Dedifferentiated amniotic fluid mesenchymal stem cell (primary cell): Measurements from ENCODE around the gene CCNC.
A peak's percentile ranks its signal among the peaks of the same experiment; 100 is the strongest.
"Not testable (repeated sequence)": the region's sequence is repeated elsewhere in the genome, so short reads cannot be mapped to it uniquely, and the experiment has no call there.

Experiments used
- DNase-seq: peaks from one replicate; pipeline ENCODE4 v3.0.0-alpha.2; 2016; ENCODE audit errors: extremely low spot score

The CCNC gene

GRCh38 chr6:99603421-99604165 lies 35.1 kb upstream of the CCNC start:
- DNase-seq: no peak

- no peak for DNase-seq
Observed at GRCh38 chr6:99602520-99603420, 34.3 kb upstream of the CCNC start.

DNA sequence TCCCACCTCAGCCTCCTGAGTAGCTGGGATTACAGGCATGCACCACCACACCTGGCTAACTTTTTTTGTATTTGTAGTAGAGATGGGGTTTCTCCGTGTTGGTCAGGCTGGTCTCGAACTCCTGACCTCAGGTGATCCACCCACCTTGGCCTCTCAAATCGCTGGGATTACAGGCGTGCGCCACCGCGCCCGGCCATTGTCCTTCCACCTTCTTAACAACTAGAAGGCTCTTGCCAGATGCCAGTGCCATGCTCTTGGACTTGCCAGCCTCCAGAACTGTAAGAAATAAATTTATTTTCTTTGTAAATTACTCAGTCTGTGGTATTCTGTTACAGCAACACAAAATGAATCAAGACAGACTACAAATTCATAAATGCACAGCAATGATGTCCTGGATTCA lies 26.2 kb upstream of the CCNC start:
- DNase-seq: not testable (repeated sequence)

GRCh38 chr6:99592900-99593299 lies 24.4 kb upstream of the CCNC start:
- DNase-seq: no peak

DNA sequence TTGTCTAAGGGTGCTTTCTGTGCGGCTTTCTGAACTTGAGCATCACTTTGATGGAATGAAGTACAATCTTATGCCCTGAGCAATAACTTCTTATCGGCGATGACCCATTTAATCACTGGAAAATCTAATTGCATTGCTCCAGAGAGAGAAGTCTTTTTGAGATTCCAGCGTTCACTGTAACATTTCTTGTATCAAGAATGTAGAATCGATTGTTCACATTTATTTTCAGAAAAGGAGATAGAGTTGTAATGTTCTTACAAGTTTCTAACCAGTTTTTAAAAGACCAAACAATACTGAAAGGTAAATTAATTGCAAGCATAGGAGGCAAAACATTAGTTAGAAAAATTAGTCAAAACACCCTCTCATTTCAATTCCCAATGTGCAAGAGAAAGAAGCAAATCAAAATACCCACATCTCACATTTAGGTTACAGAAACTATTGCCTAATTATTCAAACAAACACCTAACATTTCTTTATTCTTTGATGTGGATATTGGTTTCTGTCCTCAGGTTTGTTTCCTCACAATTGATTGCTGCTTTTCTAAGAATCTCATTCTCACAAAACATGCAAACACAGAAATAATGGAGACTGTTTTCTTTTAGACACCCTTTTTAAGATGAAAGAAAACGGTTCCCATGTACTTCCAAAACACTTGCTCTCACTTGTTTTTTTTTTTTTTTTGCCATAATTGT lies 23.4 kb upstream of the CCNC start:
- no peak for DNase-seq

DNA sequence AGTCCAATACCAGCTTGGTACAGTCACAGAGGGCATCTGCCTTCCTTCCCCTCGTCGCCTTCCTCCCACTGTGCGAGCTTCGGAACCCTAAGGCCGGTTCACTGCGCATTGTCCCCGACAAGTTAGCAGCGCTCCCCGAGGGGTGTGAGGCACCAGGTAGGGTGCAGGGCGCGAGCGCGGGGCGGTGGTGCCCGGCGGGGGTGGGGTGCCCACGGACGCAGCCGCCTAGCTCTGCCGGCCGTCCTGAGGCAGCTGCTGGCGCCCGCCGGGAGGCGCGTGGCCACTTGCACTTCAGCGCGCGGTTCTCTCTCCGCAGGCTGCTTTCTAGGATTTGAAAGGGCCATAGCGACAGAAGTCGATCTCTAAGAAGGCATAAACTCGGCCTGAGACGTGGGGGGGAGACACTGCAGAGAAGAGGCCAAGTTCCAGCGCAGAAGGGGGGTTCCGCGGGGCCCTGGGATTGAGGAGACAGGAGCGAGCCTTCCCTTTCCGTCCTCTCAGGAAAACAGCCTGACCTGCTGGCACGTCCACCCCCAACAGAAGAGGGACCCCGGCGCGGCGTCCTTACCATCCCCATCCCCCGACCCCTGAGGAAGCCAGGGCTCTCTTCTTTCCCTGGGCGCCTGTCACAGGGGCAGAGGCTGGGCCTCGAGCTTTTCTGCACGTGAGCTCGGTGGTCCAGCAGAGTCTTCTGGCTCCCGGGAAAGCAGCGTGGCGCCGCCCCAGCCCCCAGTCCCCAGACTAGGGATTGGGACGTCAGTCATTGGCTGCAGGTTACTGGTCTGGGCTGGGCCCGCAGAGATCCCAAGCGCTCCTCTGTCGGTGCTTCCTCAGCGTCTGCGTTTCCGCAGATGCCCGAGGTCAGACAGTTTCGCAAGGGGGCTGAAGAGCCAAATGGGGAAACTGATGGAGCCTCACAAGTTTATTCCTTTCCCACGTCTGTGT lies 22.5 kb upstream of the CCNC start:
- DNase-seq: no peak

DNA sequence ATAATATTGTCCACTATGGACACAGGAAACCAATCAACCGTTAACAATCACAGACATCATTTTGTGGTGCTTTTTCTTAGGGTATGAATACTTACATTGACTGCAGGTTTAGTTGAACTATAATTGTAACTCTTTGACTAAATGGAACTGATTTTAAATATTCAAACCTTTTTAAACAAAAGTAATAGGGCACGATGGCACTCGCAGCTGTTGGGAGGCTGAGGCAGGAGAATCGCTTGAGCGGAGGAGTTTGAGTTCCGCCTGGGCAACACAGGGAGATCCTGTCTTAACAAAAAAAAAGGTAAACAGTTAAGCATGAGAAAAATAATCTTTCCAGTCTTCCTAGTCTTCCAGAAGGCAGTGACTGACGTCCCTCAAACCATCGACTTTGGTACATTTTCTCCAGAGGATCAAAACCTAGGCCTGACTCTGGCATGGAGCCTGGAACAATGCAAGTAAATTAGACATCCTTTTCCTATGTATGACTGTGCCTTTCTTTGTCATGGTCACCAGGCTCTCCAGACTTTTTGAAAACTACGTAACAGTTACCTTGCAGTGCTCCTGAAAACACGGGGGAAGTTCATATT lies 21.5 kb upstream of the CCNC start:
- DNase-seq: no peak

- DNase-seq: no peak
Observed at GRCh38 chr6:99589290-99589672, 20.8 kb upstream of the CCNC start.

- DNase-seq: peak; percentile 33
Observed at GRCh38 chr6:99588618-99589289, 20.3 kb upstream of the CCNC start.

DNA sequence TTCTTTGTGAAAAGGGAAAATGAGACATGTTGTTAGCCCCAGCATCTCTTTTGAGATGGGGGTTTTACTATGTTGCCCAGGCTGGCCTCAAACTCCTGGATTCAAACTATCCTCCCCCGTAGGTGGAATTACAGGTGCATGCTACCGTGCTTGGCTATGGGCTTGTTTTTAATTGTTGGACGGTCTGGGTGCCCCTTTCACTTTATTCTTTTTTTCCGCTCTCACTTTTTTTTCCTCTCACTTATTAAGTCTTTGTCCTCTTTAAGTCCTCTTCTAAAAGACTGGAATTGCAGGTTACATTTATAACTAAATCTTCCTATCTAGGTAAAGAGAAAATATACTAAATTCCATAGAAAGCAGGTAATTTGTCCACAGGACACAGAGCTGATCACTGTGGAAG lies 19.3 kb upstream of the CCNC start:
- no peak for DNase-seq

DNA sequence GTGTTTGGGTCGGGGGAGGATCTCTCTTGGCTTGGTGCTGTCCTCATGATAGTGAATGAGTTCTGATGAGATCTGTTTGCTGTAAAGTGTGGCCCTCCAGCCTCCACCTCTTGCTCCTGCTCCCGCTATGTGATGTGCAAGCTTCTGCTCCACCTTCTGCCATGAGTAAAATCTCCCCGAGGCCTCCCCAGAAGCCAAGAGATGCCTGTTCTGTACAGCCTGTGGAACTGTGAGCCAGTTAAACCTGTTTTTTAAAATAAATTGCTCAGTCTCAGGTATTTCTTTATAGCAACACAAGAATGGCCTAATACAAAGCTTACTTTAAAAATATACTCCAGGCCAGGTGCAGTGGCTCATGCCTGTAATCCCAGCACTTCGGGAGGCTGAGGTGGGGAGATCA lies 11.3 kb upstream of the CCNC start:
- no peak for DNase-seq

GRCh38 chr6:99575544-99576227 lies 7.2 kb upstream of the CCNC start:
- no peak for DNase-seq

DNA sequence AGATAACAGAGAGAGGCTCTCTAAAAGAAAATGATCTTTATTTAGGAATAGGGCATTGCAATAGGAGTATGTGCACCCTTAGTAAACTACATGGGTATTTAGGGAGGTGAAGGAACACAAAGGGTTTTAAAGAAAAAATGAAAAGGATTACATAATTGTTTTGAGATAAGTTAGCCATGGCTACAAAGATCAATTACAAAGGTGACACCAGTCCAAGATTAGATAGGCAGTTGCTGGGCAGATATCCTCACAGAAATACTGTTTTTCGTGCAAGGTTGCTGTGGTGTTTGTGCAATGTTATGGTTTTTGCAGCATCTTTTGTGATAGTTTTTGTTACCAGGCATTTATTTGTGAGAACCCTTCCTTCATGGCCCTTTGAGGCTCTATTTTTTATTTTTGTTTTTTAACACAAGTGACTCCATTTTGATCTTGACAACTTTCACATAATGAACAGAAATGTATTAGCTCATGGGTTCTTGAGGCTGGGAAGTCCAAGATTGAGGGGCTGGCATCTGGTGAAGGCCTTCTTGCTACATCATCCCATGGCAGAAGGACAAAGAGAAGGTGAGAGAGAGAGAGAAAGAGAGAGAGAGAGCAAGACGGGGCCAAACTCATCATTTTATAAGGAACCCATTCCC lies 5.6 kb upstream of the CCNC start:
- DNase-seq: no peak

DNA sequence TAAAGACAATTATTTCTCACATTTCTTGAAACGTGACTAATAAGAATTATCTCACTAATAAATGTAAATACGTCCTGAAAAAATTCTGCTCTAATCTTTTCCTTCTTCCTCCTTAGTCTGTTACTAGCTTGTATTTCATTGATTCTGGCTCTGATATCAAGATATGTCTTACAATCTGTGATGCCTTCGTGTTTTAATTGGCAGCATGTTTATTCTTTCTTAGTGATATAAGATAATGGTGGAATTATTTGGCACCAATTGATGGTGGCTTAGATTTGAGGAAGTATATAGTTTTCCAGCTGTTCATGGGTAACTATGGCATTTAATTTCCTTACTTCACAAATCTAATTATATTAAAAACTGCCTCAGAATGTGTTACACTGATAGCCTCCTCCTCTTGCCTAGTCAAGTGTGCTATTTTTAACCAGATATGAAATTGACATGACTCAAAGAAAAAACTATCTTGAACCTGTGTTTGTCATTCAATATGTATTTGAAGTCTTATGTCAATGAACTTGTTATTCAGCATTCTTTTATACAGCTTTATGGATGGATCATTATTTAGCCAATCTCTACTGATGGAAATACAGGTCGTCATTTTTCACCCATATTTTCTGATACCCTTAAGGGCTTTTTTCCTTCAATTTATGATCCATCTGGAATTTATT lies 5.3 kb downstream of the CCNC start:
- no peak for DNase-seq

- no peak for DNase-seq
Observed at GRCh38 chr6:99560668-99561067, 7.8 kb downstream of the CCNC start.

DNA sequence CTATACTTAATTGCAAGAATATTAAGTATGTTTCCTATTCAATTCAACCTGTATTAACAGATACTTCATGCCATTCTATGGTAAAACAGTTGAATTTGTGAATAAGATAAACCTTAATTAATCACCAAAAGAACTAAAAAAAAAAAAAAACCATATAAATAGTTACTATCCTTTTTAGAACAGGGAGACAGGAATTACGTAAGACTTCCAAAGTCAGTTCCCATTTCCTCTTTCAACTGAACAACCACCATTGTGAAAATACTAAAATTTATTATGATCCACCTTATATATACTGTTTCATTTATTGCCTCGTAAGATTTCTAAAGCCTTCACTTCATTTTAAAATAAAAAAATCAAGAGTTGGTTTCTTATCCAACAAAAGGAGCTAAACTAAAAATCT lies 9.4 kb downstream of the CCNC start:
- no peak for DNase-seq

GRCh38 chr6:99553888-99554287 lies 14.6 kb downstream of the CCNC start:
- no peak for DNase-seq

DNA sequence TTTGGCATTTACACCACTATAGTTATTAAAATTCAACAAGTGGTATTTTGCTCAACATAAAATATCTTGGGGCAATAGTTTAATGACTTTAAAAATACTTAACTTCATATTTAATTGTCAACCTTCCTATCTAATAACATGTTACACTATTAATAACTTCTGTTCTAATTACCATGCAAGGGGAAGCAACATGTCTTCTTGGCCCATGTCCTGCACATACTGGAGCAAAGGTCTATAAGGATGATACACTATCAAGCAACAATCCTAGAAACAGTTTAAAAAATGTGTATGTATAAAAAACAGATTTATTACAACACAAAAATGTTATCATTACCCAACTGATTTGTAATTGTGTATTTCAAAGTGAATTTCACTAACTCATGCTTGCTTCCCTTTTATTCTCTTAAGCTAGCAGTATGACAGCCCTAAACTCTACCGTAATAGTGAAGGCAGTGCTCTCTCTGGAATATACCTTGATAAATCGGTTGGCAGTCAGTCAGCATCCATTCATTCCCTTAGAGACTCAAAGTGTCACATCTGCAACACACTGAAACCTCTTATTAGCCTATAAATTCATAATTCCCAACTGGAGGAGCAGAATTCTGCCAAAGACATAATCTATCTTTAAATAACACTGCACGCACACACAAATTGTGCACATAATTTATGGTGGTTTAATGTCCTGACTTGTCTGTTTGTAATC lies 18.3 kb downstream of the CCNC start:
- DNase-seq: no peak
